ENCODE results near the gene ATP5MC2.

DNA sequence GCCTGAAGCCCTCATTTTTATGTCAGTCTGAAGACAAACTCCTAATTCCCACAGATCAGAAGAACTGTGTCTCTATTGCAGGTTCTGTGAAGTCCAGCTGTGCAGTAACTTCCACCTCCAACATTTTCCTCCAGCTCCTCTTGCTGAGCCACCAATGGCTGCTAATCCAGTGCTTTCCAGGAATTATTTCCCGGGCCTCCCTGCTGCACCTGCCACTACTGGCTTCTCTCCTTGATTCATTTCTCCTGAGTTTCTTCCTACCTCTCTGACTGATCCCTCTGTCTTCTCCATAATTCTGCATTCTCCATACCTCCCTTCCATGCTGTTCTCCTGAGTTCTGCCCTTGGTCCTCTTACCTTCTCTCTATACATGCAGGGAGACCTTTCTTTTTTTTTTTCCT lies 30.2 kb upstream of the ATP5MC2 start:
- TF ChIP-seq POLR2A (IDR thresholded peaks at IDR 0.05; ENCODE audit: borderline replicate concordance, extremely low read depth, insufficient read depth, insufficient read length) = no peak
- TF ChIP-seq CTCF (IDR thresholded peaks at IDR 0.05 in 2 of 3, conservative IDR thresholded peaks at IDR 0.05 in 1 of 3; ENCODE audit: borderline replicate concordance in 1 of 3, insufficient read depth in 1 of 3, low read depth in 2 of 3, low read length in 2 of 3) = no peak
- no peak for TF ChIP-seq CBX3 (IDR thresholded peaks at IDR 0.05; ENCODE audit: low read depth)
- no peak for TF ChIP-seq EZH2phosphoT487 (IDR thresholded peaks at IDR 0.05; ENCODE audit: borderline replicate concordance)
- TF ChIP-seq EZH2 (IDR thresholded peaks at IDR 0.05) = no peak
- TF ChIP-seq REST (IDR thresholded peaks at IDR 0.05; ENCODE audit: low read depth) = no peak
- TF ChIP-seq ELF1 (IDR thresholded peaks at IDR 0.05; ENCODE audit: borderline replicate concordance, low read depth) = no peak
- TF ChIP-seq ZNF274 (IDR thresholded peaks at IDR 0.05; ENCODE audit: low read depth, low read length) = no peak
- no peak for TF ChIP-seq SP1 (IDR thresholded peaks at IDR 0.05; ENCODE audit: low read depth)
- TF ChIP-seq POLR2AphosphoS5 (IDR thresholded peaks at IDR 0.05; ENCODE audit: low read depth, low read length) = no peak
- TF ChIP-seq MAX (IDR thresholded peaks at IDR 0.05) = no peak
- TF ChIP-seq RAD21 (IDR thresholded peaks at IDR 0.05; ENCODE audit: low read depth) = no peak

Measured in HCT116 (cell line).